Right cardiac atrium (tissue), 5 donors: ENCODE results near the gene CFP. TPM values are rescaled to one million over a fixed set of nuclear protein-coding genes. Genes with fewer than 3 reads are reported as not detected.

Source experiments
- ATAC-seq, 2 donors: fragments of 200-7000 bp; cut with Tn5 transposase; one replicate each; pipeline versions ENCODE4 v1.8.0 to v1.9.1; 2020; ENCODE audit warnings: moderate library complexity in 2 of 2, mild to moderate bottlenecking in 1 of 2
- DNase-seq, 3 donors: peaks; one replicate each; pipeline ENCODE4 v3.0.0-alpha.2; 2020
- H3K27ac ChIP-seq: one replicate; pipeline ENCODE4 v1.5.1; 2013; ENCODE audit warnings: mild to moderate bottlenecking, low read length, control low read depth, moderate library complexity
- H3K27me3 ChIP-seq: one replicate; pipeline ENCODE4 v1.6.1; 2013; ENCODE audit not compliant: control insufficient read depth, insufficient read depth
- H3K4me1 ChIP-seq: one replicate; pipeline ENCODE4 v1.6.1; 2013; ENCODE audit warnings: low read length; ENCODE audit not compliant: control insufficient read depth, insufficient read depth
- H3K4me3 ChIP-seq: one replicate; pipeline ENCODE4 v1.5.1; 2013; ENCODE audit warnings: low read length, control low read depth
- H3K9me3 ChIP-seq: one replicate; pipeline ENCODE4 v1.6.1; 2013; ENCODE audit warnings: low read length; ENCODE audit not compliant: control insufficient read depth
- WGBS: extraction: QIAGEN DNeasy Blood & Tissue Kit; methylation state at CpG from one replicate; pipeline ENCODE4 v1.1.7; 2013; 5-methylcytosine and 5-hydroxymethylcytosine counted together
- intact Hi-C, 4 donors: fragments of 100-400 bp; cut with DNase I; formaldehyde crosslinking; loops; one replicate each; pipeline versions ENCODE4 v1.11.0 to v1.14.0; 2022 to 2023
- polyA plus RNA-seq: library from polyadenylated mRNA; stranded (reverse); fragments of 200-250 nt; gene quantifications from one replicate; pipeline ENCODE4 v1.2.3, GENCODE V29; 2013
- total RNA-seq, 4 donors: library from RNA; stranded (reverse); fragmentation: NEBNext Ultra II Directional; extraction: Animal tissue kit (Norgen Biotek cat#: 25700); gene quantifications; one replicate each; pipeline ENCODE4 v1.2.1, GENCODE V29; 2021
- donor health status: healthy with polysubstance abuse.
- donor health status: DM: no; HTN: yes; CAD: no.
- donor health status: DM: no; HTN: no; CAD: no.
- donor health status: DM: no; HTN: yes; CAD: no; lungs with severe emphysema.
- donor health status: DM: yes; HTN: yes; CAD: no.

The CFP gene
- total and polyA plus RNA-seq, 5 donors = 4.7 to 7.7 (median 7.3) TPM

- 2% methylated on average over 88 of the region's 88 CpGs for WGBS
- intact Hi-C loops = no loop called here
- H3K4me1 ChIP-seq = no peaks in the 10 kb centered on the region
- no peaks in the 10 kb centered on the region for H3K27me3 ChIP-seq
- H3K27ac ChIP-seq = no peak within 1 kb of the TSS
- peak; percentile 92 to 94 for ATAC-seq
- H3K9me3 ChIP-seq = no peaks in the 10 kb centered on the region
- DNase-seq = peak; percentile 87 to 94 (median 93)
- peak within 1 kb of the TSS; percentile 25 for H3K4me3 ChIP-seq
Observed at GRCh38 chrX:47619486-47620302, 10.0 kb downstream of the CFP start, which contains the start of gene SYN1. Gene SYN1, minus strand, starts transcription at chrX:47619857. Its CDS starts 129 bp downstream, at chrX:47619728.

GRCh38 chrX:47618923-47619485 is 10.7 kb downstream of the CFP start:
- 29% methylated on average over 32 of the region's 32 CpGs for WGBS
- intact Hi-C loops = no loop called here

GRCh38 chrX:47614618-47615017 is 15.1 kb downstream of the CFP start:
- no peaks in the 10 kb centered on the region for H3K4me1 ChIP-seq
- intact Hi-C loops = no loop called here
- WGBS = 75% methylated on average over 5 of the region's 5 CpGs
- no peak for ATAC-seq
- H3K27me3 ChIP-seq = no peaks in the 10 kb centered on the region
- no peaks in the 10 kb centered on the region for H3K9me3 ChIP-seq
- H3K27ac ChIP-seq = no peak overlapping the region
- DNase-seq = no peak
- H3K4me3 ChIP-seq = no peak overlapping the region

More at GRCh38 chrX:47618923-47619485, 10.7 kb downstream of the CFP start:
- H3K27ac ChIP-seq = no peak overlapping the region
- DNase-seq = no peak
- no peaks in the 10 kb centered on the region for H3K4me1 ChIP-seq
- H3K4me3 ChIP-seq = peak overlapping the region; percentile 25
- no peaks in the 10 kb centered on the region for H3K27me3 ChIP-seq
- no peaks in the 10 kb centered on the region for H3K9me3 ChIP-seq
- ATAC-seq = no peak

- Histone ChIP-seq H3K9me3 (no peaks in the 10 kb centered on the region), H3K27me3 (no peaks in the 10 kb centered on the region), H3K4me3 (no peak overlapping the region), H3K4me1 (no peaks in the 10 kb centered on the region), H3K27ac (no peak overlapping the region)
- WGBS = 95% methylated on average over 8 of the region's 8 CpGs
- intact Hi-C loops = no loop called here
- DNase-seq = no peak
- ATAC-seq = no peak
Observed at GRCh38 chrX:47613082-47613481, 16.6 kb downstream of the CFP start.

GRCh38 chrX:47612418-47612817 is 17.3 kb downstream of the CFP start:
- intact Hi-C loops = no loop called here
- H3K9me3 ChIP-seq = no peaks in the 10 kb centered on the region
- H3K27ac ChIP-seq = no peak overlapping the region
- no peaks in the 10 kb centered on the region for H3K27me3 ChIP-seq
- no peak overlapping the region for H3K4me3 ChIP-seq
- DNase-seq (no peak), ATAC-seq (no peak)
- H3K4me1 ChIP-seq = no peaks in the 10 kb centered on the region

GRCh38 chrX:47611926-47612325 is 17.8 kb downstream of the CFP start:
- Histone ChIP-seq H3K4me1 (no peaks in the 10 kb centered on the region), H3K4me3 (no peak overlapping the region), H3K27me3 (no peaks in the 10 kb centered on the region), H3K27ac (no peak overlapping the region), H3K9me3 (no peaks in the 10 kb centered on the region)
- no peak for DNase-seq
- intact Hi-C loops = no loop called here
- no peak for ATAC-seq
- WGBS = 86% methylated on average over 2 of the region's 2 CpGs

GRCh38 chrX:47611489-47611888 is 18.2 kb downstream of the CFP start:
- H3K4me1 ChIP-seq = no peaks in the 10 kb centered on the region
- no peak overlapping the region for H3K4me3 ChIP-seq
- H3K27ac ChIP-seq = no peak overlapping the region
- WGBS = 96% methylated on average over 2 of the region's 2 CpGs
- H3K27me3 ChIP-seq = no peaks in the 10 kb centered on the region
- intact Hi-C loops = no loop called here
- no peak for DNase-seq
- no peak for ATAC-seq
- no peaks in the 10 kb centered on the region for H3K9me3 ChIP-seq

GRCh38 chrX:47610511-47610910 is 19.2 kb downstream of the CFP start:
- intact Hi-C loops = no loop called here
- no peak overlapping the region for H3K27ac ChIP-seq

GRCh38 chrX:47608130-47608810 is 21.5 kb downstream of the CFP start:
- H3K27me3 ChIP-seq = no peaks in the 10 kb centered on the region
- no peak overlapping the region for H3K27ac ChIP-seq
- intact Hi-C loops = no loop called here
- H3K9me3 ChIP-seq = no peaks in the 10 kb centered on the region
- WGBS = 47% methylated on average over 9 of the region's 9 CpGs
- DNase-seq (no peak), ATAC-seq (no peak)
- H3K4me1 ChIP-seq = no peaks in the 10 kb centered on the region
- no peak overlapping the region for H3K4me3 ChIP-seq

More at GRCh38 chrX:47610511-47610910, 19.2 kb downstream of the CFP start:
- no peaks in the 10 kb centered on the region for H3K9me3 ChIP-seq
- ATAC-seq (no peak), DNase-seq (no peak)
- H3K4me1 ChIP-seq = no peaks in the 10 kb centered on the region
- WGBS = 68% methylated on average over 4 of the region's 4 CpGs
- no peaks in the 10 kb centered on the region for H3K27me3 ChIP-seq
- no peak overlapping the region for H3K4me3 ChIP-seq

- intact Hi-C loops = no loop called here
- no peak for DNase-seq
- H3K27me3 ChIP-seq = no peaks in the 10 kb centered on the region
Observed at GRCh38 chrX:47607091-47607490, 22.6 kb downstream of the CFP start.

GRCh38 chrX:47605024-47605423 is 24.7 kb downstream of the CFP start:
- Histone ChIP-seq H3K4me3 (no peak overlapping the region), H3K27ac (no peak overlapping the region), H3K4me1 (no peaks in the 10 kb centered on the region), H3K9me3 (no peaks in the 10 kb centered on the region), H3K27me3 (no peaks in the 10 kb centered on the region)
- 72% methylated on average over 9 of the region's 9 CpGs for WGBS
- DNase-seq (no peak), ATAC-seq (no peak)
- intact Hi-C loops = no loop called here

More at GRCh38 chrX:47607091-47607490, 22.6 kb downstream of the CFP start:
- Histone ChIP-seq H3K4me3 (no peak overlapping the region), H3K9me3 (no peaks in the 10 kb centered on the region), H3K4me1 (no peaks in the 10 kb centered on the region), H3K27ac (no peak overlapping the region)
- ATAC-seq = no peak
